ENCODE data around the gene VPS36. TPM values are rescaled to one million over a fixed set of nuclear protein-coding genes. Genes with fewer than 3 reads are reported as not detected.
"Not testable (repeated sequence)": the region's sequence is repeated elsewhere in the genome, so short reads cannot be mapped to it uniquely, and the experiment has no call there.

The VPS36 gene
- total RNA-seq, 1 donor from 2014 or later = 31.5 TPM

GRCh38 chr13:52374389-52374788 is 76.0 kb downstream of the VPS36 start:
- H3K4me3 ChIP-seq (ENCODE audit: low read depth, low read length) = no peak overlapping the region
- H3K27me3 ChIP-seq (ENCODE audit: control insufficient read depth, insufficient read depth, low read length) = no peaks in the 10 kb centered on the region
- no peaks in the 10 kb centered on the region for H3K36me3 ChIP-seq (ENCODE audit: control insufficient read depth, insufficient read depth, low read length)
- no peak for DNase-seq (ENCODE audit: low read depth)
- no peak for TF ChIP-seq CTCF (IDR thresholded peaks at IDR 0.05; ENCODE audit: insufficient read depth, low read length, poor library complexity, severe bottlenecking)

- H3K36me3 ChIP-seq (ENCODE audit: control insufficient read depth, insufficient read depth, low read length); H3K27me3 ChIP-seq (ENCODE audit: control insufficient read depth, insufficient read depth, low read length); H3K4me3 ChIP-seq (ENCODE audit: low read depth, low read length); DNase-seq (ENCODE audit: low read depth): not testable (repeated sequence)
Measured at GRCh38 chr13:52373277-52373676, 77.2 kb downstream of the VPS36 start.

GRCh38 chr13:52371736-52372247 is 78.6 kb downstream of the VPS36 start:
- no peak for TF ChIP-seq CTCF (IDR thresholded peaks at IDR 0.05; ENCODE audit: insufficient read depth, low read length, poor library complexity, severe bottlenecking)
- DNase-seq (ENCODE audit: low read depth) = peak; percentile 41

GRCh38 chr13:52366291-52366690 is 84.1 kb downstream of the VPS36 start:
- H3K27me3 ChIP-seq (ENCODE audit: control insufficient read depth, insufficient read depth, low read length) = no peaks in the 10 kb centered on the region
- no peaks in the 10 kb centered on the region for H3K36me3 ChIP-seq (ENCODE audit: control insufficient read depth, insufficient read depth, low read length)
- no peak for TF ChIP-seq CTCF (IDR thresholded peaks at IDR 0.05; ENCODE audit: insufficient read depth, low read length, poor library complexity, severe bottlenecking)
- H3K4me3 ChIP-seq (ENCODE audit: low read depth, low read length) = no peak overlapping the region
- DNase-seq (ENCODE audit: low read depth) = no peak

More at GRCh38 chr13:52371736-52372247, 78.6 kb downstream of the VPS36 start:
- no peaks in the 10 kb centered on the region for H3K36me3 ChIP-seq (ENCODE audit: control insufficient read depth, insufficient read depth, low read length)
- no peak overlapping the region for H3K4me3 ChIP-seq (ENCODE audit: low read depth, low read length)
- no peaks in the 10 kb centered on the region for H3K27me3 ChIP-seq (ENCODE audit: control insufficient read depth, insufficient read depth, low read length)

Other genes starting within 250 kb of the VPS36 start
- gene THSD1, start 44.5 kb downstream of the VPS36 start, total RNA-seq = 4.1 and 4.8 TPM in 2 replicates
- 18.8 and 21.9 TPM in 2 replicates for gene CKAP2, start 4.8 kb upstream of the VPS36 start, total RNA-seq
- 4.0 and 7.2 TPM in 2 replicates for gene HNRNPA1L2, start 191.8 kb upstream of the VPS36 start, total RNA-seq
- 44.6 and 49.8 TPM in 2 replicates for gene SUGT1, start 202.2 kb upstream of the VPS36 start, total RNA-seq